ENCODE data around the gene OAS2.

The OAS2 gene

DNA sequence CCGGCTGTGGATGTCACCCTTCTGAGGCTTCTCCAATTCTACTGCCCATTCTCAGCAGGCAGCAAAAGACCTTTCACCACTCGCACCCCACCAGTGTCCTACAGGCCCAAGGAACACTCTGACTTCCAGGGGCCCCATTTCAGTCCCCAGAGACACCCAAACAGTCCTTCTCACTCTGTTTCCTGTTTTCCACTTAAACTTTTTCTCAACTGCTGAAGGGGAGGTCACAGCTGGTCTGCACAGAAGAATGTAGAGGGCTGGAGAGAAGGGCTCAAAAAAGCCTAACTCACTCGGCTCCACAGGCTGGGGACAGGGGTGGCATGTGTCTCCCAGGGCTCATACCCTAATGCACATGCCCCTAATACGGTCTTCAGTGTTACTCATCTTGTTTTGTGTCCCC is 74.0 kb downstream of the OAS2 start:
- TF ChIP-seq, protein P1, sequence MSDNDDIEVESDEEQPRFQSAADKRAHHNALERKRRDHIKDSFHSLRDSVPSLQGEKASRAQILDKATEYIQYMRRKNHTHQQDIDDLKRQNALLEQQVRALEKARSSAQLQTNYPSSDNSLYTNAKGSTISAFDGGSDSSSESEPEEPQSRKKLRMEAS (IDR thresholded peaks at IDR 0.05), result no peak
- TF ChIP-seq TAF1 (IDR thresholded peaks at IDR 0.05; ENCODE audit: low read depth) (no peak), TCF12 (IDR thresholded peaks at IDR 0.05; ENCODE audit: low read depth) (no peak), EP300 (IDR thresholded peaks at IDR 0.05; ENCODE audit: borderline replicate concordance) (no peak), YY1 (IDR thresholded peaks at IDR 0.05; ENCODE audit: low read depth) (no peak), FOXM1 (IDR thresholded peaks at IDR 0.05; ENCODE audit: borderline replicate concordance, low read depth) (no peak), NFIC (IDR thresholded peaks at IDR 0.05) (no peak), TEAD4 (IDR thresholded peaks at IDR 0.05) (no peak), EGR1 (IDR thresholded peaks at IDR 0.05) (no peak)
- TF ChIP-seq, protein P2, sequence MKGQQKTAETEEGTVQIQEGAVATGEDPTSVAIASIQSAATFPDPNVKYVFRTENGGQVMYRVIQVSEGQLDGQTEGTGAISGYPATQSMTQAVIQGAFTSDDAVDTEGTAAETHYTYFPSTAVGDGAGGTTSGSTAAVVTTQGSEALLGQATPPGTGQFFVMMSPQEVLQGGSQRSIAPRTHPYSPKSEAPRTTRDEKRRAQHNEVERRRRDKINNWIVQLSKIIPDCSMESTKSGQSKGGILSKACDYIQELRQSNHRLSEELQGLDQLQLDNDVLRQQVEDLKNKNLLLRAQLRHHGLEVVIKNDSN (IDR thresholded peaks at IDR 0.05), result no peak
- TF ChIP-seq, protein P3, sequence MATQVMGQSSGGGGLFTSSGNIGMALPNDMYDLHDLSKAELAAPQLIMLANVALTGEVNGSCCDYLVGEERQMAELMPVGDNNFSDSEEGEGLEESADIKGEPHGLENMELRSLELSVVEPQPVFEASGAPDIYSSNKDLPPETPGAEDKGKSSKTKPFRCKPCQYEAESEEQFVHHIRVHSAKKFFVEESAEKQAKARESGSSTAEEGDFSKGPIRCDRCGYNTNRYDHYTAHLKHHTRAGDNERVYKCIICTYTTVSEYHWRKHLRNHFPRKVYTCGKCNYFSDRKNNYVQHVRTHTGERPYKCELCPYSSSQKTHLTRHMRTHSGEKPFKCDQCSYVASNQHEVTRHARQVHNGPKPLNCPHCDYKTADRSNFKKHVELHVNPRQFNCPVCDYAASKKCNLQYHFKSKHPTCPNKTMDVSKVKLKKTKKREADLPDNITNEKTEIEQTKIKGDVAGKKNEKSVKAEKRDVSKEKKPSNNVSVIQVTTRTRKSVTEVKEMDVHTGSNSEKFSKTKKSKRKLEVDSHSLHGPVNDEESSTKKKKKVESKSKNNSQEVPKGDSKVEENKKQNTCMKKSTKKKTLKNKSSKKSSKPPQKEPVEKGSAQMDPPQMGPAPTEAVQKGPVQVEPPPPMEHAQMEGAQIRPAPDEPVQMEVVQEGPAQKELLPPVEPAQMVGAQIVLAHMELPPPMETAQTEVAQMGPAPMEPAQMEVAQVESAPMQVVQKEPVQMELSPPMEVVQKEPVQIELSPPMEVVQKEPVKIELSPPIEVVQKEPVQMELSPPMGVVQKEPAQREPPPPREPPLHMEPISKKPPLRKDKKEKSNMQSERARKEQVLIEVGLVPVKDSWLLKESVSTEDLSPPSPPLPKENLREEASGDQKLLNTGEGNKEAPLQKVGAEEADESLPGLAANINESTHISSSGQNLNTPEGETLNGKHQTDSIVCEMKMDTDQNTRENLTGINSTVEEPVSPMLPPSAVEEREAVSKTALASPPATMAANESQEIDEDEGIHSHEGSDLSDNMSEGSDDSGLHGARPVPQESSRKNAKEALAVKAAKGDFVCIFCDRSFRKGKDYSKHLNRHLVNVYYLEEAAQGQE (IDR thresholded peaks at IDR 0.05; ENCODE audit: low read depth), result no peak

DNA sequence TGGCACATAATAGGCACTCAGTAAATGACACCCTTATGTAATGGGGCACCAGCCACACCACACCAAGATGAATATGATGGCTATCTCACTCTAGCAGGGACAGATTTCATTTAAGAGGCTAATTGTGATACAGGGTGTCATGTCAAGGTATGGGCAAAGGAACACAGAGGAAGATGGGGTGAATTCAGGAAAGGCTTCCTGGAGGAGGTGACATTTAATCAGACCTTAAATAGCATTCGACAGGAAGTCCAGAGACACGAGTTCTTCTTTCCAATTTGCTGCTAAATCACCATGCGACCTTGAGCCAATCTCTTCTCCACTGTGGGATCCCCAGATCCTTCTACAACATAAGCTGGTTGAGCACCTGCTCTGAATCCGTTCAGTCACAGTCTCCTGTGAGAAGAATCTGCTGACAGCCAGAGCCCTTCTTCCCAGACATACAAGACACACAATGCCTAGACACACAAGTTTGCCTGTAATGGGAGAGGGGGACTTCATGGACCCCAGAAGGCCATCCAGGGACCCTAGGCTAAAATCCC is 76.7 kb downstream of the OAS2 start:
- TF ChIP-seq YY1 (IDR thresholded peaks at IDR 0.05; ENCODE audit: low read depth), result no peak
- TF ChIP-seq FOXM1 (IDR thresholded peaks at IDR 0.05; ENCODE audit: borderline replicate concordance, low read depth), result no peak
- no peak for TF ChIP-seq TCF12 (IDR thresholded peaks at IDR 0.05; ENCODE audit: low read depth)
- TF ChIP-seq CREB1 (IDR thresholded peaks at IDR 0.05; ENCODE audit: low read depth), result no peak
- TF ChIP-seq, protein P1 (IDR thresholded peaks at IDR 0.05), result no peak
- TF ChIP-seq, protein P2 (IDR thresholded peaks at IDR 0.05), result no peak
- TF ChIP-seq ZBTB7A (IDR thresholded peaks at IDR 0.05; ENCODE audit: low read depth), result no peak
- no peak for TF ChIP-seq NFIC (IDR thresholded peaks at IDR 0.05)
- no peak for TF ChIP-seq TAF1 (IDR thresholded peaks at IDR 0.05; ENCODE audit: low read depth)
- no peak for TF ChIP-seq TEAD4 (IDR thresholded peaks at IDR 0.05)
- no peak for TF ChIP-seq RAD21 (IDR thresholded peaks at IDR 0.05; ENCODE audit: low read depth)
- no peak for TF ChIP-seq CEBPB (IDR thresholded peaks at IDR 0.05)
- TF ChIP-seq EGR1 (IDR thresholded peaks at IDR 0.05), result no peak
- no peak for TF ChIP-seq EP300 (IDR thresholded peaks at IDR 0.05; ENCODE audit: borderline replicate concordance)
- TF ChIP-seq, protein P3 (IDR thresholded peaks at IDR 0.05; ENCODE audit: low read depth), result no peak

DNA sequence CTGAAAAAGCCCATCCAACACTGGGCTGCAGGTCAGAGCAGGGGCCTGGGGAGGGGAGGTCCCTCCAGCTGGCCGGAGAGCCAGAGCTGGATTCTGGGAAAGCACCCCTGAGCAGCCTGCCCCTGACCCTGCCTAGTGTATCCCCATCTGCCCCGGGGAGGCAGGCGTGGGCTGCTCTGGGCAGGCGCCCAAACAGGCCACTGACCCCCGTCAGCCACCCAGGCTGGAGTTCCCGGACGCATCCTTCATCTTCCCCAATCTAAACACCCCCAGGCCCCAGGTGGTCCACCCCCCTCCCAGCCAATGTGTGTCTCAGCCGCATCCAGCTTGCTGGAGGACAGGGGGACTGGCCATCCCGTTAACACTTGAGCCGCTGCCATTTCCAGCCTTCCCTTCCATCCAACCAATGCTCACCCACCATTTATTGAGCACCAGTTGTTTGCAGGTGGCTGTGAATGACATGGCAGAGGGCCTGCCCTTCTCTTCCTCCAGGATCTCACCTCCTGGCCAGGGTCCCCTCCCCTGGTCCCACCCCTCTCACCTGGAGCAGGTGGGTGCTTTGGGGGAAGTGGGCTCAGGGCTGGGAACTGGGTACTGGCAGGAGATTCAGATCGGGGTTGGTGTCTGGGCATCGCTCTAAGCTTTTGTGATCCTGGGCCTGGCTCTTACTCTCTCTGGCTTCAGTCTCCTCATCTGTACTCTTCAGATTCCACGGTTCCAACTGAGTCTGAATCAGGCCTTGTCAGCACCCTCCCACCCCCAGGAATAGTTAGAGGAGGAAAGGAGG is 77.5 kb downstream of the OAS2 start:
- no peak for TF ChIP-seq EGR1 (IDR thresholded peaks at IDR 0.05)
- no peak for TF ChIP-seq NFIC (IDR thresholded peaks at IDR 0.05)
- TF ChIP-seq CEBPB (IDR thresholded peaks at IDR 0.05), result no peak
- TF ChIP-seq, protein P1 (IDR thresholded peaks at IDR 0.05), result no peak
- no peak for TF ChIP-seq TAF1 (IDR thresholded peaks at IDR 0.05; ENCODE audit: low read depth)
- no peak for TF ChIP-seq FOXM1 (IDR thresholded peaks at IDR 0.05; ENCODE audit: borderline replicate concordance, low read depth)
- no peak for TF ChIP-seq EP300 (IDR thresholded peaks at IDR 0.05; ENCODE audit: borderline replicate concordance)
- TF ChIP-seq RAD21 (IDR thresholded peaks at IDR 0.05; ENCODE audit: low read depth), result no peak
- no peak for TF ChIP-seq TCF12 (IDR thresholded peaks at IDR 0.05; ENCODE audit: low read depth)
- no peak for TF ChIP-seq ZBTB7A (IDR thresholded peaks at IDR 0.05; ENCODE audit: low read depth)
- no peak for TF ChIP-seq TEAD4 (IDR thresholded peaks at IDR 0.05)
- no peak for TF ChIP-seq CREB1 (IDR thresholded peaks at IDR 0.05; ENCODE audit: low read depth)
- TF ChIP-seq, protein P2 (IDR thresholded peaks at IDR 0.05), result no peak
- no peak for TF ChIP-seq YY1 (IDR thresholded peaks at IDR 0.05; ENCODE audit: low read depth)
- TF ChIP-seq, protein P3 (IDR thresholded peaks at IDR 0.05; ENCODE audit: low read depth), result no peak
